Epidermal melanocyte (primary cell): ENCODE measurements around the gene SPATA13.
"Not testable (repeated sequence)": the region's sequence is repeated elsewhere in the genome, so short reads cannot be mapped to it uniquely, and the experiment has no call there.

Source experiments
- DNase-seq: peaks from one replicate; pipeline ENCODE4 v3.0.0; 2011; ENCODE audit warnings: low spot score; ENCODE audit not compliant: insufficient read length

Gene SPATA13

DNA sequence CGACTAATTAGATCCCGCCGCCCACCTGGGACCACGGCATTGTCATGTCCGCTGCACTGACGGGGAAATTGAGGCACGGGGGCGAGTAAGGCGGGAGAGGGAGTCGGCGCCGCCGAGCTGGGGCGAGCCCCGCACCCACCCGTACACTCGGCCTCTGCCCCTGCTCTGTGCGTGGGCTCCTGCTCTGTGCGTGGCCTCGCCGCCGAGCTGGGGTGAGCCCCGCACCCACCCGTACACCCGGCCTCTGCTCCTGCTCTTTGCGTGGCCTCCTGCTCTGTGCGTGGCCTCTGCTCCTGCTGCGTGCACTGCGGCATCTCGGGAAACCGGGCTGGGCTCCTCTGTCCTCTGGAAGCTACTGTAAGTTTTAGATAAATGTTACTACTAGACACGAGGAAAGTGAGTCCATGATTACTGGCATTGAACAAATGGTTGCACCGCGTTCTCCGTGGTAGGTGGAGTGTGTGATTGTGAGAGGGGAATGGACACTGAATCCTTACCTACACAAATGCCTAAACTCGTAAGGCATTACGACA, 148.0 kb downstream of the SPATA13 start:
- DNase-seq: no peak

DNA sequence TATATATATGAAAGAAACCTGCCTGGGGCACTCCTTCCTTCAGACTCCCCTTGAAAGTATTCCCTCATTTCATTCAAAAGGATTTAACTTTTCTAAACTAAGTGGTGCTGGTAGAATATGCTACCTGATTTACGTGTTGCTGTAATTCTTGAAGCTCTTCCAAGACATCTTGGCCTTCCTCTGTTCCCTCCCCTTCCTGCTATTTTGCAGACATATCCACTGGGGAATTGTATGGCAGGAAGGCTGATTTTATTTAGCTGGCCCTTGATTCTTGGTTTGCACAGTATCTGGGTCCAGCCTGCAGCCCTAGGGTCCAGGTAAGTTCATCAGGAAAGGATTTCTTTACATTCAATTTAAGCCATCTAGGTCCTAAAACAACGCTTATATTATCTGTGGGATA, 148.8 kb downstream of the SPATA13 start, which contains the start of gene C1QTNF9:
Gene C1QTNF9 (plus strand): TSS at position 281 of the 400 bp plus-strand sequence. CDS start 6,424 bp downstream, outside the sequence.
- DNase-seq: not testable (repeated sequence)

DNA sequence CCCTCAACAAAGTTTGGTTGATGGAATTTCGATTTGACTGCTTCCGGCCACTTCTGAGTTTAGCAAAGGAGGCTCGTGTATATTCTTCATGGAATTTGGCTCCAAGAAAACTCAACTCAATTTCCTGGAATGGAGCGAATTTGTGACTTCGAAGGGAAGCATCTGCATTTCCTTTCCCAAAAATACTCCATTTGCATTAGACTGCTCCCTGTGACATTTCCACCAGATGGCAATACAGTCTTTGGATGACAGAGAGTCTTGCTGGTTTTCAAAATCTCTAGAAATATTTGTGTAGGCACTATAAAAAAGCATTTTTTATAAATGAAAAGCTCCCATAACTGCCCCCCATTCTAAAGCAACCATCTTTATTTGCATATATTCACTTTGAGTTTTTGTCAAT, 152.9 kb downstream of the SPATA13 start:
- no peak for DNase-seq

DNA sequence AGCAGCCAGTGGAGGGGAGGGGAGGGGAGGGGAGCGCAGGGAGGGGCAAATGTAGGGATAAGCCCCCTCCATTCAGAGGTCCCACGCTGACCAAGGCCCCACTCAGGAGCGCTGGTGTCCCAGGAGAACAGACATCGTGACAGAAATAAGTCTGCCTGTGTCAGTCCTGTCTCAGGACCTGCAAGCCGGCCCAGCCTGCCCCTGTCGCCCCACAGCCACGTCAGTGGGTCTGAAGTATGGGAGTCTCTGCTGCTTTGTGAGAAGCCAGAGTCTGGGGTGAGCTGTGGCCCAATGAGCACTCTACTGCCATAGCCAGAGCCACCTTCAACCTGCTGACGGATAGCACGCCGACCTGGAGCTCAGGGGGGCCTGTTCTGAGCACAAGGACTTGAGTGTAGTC, 157.3 kb downstream of the SPATA13 start:
- DNase-seq: not testable (repeated sequence)

DNA sequence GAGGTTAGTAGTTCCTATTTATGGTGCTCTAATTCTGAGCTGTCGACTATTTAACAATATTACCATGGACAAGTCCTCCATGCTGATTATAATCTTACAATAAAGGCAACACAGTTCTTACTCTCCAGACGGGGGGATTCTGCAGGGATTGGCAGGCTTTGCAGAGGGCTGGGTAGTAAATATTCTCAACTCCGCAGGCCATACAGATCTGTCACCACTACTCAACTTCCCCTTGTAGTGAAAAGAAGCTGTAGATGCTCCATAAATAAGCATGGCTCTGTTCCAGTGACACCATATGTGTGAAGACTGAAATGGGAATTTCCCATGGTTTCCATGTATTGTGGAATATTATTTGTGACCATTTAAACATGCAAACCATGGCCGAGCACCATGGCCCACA, 158.4 kb downstream of the SPATA13 start:
- not testable (repeated sequence) for DNase-seq

DNA sequence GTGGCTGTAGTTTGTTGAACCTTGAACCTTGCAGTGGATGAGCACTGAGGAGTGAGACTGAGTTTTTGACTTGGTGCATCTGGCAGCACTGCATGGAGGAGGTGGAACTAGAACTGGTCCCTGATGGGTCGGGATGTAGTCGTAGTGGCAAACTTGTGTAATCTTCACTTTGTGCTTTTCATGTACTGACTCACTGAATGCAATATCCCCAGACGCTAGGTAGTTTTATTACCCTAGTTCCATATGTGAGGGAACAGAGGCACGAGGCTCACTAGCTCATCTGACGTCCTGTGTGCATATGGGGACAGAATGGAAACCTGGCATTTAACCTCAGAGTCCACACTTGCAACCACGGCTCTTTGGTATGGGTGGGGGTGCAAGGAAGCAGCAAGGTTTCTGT, 159.1 kb downstream of the SPATA13 start:
- DNase-seq: not testable (repeated sequence)

DNA sequence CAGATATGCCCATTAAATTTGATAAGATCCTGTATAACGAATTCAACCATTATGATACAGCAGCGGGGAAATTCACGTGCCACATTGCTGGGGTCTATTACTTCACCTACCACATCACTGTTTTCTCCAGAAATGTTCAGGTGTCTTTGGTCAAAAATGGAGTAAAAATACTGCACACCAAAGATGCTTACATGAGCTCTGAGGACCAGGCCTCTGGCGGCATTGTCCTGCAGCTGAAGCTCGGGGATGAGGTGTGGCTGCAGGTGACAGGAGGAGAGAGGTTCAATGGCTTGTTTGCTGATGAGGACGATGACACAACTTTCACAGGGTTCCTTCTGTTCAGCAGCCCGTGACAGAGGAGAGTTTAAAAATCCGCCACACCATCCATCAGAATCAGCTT, 160.9 kb downstream of the SPATA13 start:
- not testable (repeated sequence) for DNase-seq

DNA sequence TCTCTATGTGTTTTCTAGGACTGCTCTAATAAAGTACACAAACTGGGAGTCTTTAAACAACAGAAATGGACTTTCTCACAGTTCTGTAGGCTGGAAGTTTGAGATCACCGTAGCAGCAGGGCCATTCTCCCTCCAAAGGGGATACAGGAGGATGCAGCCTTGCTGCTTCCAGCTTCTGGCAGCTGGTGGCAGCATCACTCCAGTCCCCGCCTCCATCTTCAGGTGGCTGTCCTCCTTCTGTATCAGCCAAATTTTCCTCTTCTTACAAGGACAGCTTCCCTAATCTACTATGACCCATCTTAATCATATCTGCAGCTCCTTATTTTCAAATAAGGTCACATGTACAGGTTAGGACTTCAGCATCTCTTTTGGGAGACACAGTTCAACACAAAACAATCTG, 161.9 kb downstream of the SPATA13 start:
- DNase-seq: not testable (repeated sequence)

DNA sequence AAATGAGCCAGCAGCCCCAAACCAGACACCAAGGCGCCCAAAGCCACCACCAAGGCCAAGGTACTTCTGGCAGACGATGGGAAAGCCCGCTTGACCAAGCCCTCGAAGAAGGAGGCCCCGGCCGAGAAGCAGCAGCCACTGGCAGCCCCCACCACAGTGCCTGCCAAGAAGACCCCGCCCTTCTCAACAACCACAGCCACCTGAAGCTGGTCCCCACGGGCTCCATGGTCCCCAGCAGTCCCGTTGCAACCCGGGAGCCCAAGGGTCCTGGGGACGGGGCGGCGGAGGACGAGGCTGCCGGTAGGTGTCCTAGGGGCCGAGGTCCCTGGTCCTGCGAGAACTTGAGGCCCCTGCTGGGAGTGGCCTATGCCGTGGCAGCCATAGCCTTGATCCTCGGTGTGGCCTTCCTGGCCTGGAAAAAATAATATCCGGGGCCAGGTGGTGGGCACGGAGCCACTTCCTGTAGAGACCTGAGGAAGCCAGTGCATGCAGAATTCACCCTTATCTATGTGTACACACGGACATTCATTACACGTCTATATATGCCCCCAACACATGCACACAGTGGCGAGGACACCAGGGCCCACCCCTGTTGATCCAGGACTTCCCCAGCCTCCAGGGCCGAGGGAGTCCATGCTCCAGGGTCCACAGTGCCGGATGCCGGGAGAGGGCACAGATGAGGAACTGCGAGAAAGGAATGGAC, 162.7 kb downstream of the SPATA13 start:
- no peak for DNase-seq

DNA sequence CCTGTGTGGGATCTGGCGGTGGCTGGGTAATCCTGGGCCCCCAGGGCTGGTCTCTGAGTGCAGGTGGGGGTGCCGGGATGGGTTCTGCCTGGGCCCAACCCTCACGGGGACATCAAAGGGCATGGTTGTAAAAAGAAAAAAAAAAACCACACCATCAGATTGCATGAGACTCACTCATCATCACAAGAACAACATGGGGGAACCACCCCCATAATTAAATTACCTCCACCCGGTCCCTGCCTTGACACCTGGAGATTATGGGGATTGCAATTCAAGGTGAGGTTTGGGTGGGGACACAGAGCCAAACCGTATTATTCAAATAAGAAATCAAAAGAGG, 163.2 kb downstream of the SPATA13 start:
- no peak for DNase-seq

DNA sequence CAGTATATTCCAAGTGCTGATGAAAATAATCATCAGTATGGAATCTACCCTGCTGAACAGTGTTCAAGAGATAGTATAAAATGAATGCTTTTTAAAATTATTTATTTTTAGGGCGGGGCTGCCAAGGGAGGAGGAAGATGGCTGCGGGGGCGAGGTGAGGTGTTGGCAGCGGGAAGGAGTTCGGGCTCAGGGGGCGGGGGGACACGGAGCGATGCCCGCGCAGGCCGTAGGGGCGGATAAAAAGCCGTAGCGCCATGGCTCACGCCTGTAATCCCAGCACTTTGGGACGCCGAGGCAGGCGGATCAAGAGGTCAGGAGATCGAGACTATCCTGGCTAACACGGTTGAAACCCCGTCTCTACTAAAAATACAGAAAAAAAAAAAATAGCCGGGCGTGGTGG, 167.1 kb downstream of the SPATA13 start:
- not testable (repeated sequence) for DNase-seq

DNA sequence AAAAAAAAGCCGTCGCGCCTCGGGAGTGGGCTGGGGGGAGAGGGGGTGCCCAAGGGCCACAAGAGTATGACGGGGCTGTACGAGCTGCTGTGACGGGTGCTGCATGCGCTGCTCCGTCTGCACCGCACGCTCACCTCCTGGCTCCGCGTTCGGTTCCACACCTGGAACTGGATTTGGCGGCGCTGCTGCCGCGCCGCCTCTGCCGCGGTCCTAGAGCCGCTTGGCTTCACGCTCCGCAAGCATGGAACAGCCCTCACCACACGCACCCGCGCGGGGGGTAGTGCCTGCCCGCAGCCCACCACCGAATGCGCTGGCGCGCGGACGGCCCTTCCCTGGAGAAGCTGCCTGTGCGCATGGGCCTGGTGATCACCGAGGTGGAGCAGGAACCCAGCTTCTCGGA, 167.6 kb downstream of the SPATA13 start:
- no peak for DNase-seq

DNA sequence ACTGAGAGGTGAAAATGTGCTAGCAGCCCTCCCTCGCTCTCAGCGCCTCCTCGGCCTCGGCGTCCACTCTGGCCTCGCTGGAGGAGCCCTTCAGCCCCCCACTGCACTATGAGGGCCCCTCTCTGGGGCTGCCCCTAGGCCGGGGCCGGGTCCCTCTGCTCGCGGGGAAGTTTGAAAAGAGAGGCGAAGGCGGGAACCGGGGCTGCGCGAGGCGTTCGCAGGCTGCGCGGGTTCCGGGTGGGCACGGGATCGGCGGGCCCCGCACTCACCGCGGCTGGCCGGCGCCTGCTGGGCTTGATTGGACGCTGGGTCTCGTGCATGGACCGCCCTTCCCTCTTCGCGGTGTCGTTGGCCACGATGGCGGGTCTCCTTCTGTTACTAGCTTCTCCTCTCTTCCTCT, 178.2 kb downstream of the SPATA13 start:
- no peak for DNase-seq

DNA sequence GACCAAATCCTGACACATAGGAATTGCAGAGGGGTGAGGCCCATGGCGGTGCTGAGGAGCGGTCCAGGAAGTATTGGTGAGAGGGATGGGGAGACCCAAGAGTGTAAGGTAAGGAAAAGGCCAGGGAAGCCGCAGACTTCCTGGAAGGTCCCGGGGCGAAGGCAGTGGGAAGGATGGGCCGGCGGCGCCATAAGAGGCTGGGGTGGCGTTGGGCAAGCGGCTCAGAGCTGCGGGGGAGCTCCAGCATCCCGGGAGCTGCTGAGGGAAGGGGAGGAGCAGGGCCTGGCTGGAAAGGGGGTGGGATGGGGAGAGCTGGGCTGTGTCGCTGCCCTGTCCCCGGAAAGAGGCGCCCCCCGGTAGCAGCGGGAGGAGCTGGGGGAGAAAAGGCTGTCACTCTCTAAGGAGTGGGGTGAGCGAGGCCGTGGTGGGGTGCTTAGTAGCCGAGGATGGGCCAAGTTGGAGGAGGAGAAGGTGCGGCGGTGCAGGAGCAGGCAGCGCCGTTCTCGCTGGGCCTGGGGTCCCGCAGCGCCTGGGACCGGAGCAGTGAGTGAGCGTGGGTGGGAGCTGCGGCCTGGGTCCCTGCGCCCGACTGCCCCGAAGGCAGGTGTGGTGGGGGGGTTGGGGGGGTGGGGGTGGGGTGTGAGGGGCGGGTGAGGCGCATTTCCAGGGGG, 179.6 kb downstream of the SPATA13 start:
- no peak for DNase-seq

DNA sequence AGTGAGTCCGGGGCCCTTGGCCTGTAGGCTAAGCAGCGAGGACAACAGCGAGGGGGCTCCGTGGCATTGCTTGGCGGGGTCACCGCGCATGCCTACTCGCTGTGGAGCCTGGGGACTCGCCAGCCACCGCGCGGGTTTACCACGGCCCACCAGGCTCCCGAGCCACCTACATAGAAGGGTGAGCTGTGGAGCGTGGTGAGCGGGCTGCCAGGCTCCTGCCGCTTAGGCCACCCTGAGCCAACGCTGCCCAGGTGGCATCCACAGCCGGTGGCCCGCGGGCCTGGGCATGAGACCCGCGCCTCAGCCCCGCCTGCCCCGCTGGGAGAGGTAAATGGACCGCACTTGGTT, 180.1 kb downstream of the SPATA13 start:
- no peak for DNase-seq

DNA sequence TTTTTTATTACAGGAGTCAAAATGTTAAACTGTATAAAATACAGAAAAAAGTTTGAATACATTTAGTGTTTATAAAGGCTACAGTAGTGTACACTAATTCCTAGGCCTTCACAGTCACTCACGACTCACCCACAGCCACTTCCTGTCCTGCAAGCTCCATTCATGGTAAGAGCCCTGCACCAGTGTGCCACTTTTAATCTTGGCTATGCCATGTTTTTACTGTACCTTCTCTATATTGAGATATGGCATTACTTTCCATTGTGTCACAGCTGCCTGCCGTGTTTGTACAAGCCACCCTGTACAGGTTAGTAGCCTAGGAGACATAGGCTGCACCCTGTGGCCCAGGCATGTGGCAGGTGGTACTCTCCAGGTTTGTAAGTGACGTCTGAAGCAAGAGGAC, 180.9 kb downstream of the SPATA13 start:
- no peak for DNase-seq

DNA sequence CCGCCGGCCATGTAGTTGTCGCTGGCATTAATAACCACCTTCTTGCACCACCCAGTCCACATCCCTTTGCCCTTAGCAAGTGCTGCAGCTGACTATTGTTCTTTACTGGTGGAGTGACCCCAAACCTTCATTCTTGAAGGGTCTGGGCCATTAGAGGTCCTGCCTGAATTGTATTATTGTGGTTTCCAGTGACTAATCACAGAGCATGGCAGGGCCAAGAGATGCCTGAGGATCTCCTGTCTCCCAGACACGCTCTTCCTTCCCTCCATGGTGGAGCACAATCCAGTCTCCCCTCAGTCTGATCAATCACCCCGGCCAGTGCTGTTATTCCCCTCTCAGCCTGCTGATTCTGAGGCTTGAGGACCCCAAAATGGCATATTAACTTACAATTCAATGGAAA, 187.9 kb downstream of the SPATA13 start:
- DNase-seq: no peak

DNA sequence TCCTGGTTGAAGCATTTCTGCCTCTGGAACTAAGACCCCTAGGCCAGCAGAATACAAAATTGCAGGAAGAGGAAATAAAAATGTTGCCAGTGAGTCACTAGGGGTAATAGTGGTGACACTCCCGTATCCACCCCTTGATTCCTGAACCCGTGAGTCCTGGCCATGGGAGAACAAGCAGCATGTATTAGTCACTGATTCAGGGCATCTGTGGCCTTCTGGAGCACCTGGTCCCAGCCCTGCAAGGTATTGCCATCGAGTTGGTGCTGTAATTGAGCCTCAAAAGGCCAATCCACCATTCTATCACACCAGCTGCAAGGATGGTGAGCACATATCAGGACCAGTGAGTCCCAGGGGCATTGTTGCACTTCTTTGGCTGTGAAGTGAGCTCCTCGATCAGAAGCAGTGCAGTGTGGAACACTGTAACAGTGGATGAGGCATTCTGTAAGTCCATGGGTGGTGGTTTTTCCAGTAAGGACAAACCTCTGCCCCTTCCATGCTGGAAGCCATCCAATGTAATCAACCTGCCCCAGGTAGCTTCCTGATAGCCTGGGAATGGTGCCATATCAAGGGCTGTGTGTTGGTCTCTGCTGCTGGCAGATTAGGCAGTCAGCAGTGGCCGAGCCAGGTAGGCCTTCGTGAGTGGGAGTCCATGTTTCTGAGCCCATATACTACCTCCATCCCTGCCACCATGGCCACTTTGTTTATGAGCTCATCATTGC, 188.4 kb downstream of the SPATA13 start:
- DNase-seq: no peak

DNA sequence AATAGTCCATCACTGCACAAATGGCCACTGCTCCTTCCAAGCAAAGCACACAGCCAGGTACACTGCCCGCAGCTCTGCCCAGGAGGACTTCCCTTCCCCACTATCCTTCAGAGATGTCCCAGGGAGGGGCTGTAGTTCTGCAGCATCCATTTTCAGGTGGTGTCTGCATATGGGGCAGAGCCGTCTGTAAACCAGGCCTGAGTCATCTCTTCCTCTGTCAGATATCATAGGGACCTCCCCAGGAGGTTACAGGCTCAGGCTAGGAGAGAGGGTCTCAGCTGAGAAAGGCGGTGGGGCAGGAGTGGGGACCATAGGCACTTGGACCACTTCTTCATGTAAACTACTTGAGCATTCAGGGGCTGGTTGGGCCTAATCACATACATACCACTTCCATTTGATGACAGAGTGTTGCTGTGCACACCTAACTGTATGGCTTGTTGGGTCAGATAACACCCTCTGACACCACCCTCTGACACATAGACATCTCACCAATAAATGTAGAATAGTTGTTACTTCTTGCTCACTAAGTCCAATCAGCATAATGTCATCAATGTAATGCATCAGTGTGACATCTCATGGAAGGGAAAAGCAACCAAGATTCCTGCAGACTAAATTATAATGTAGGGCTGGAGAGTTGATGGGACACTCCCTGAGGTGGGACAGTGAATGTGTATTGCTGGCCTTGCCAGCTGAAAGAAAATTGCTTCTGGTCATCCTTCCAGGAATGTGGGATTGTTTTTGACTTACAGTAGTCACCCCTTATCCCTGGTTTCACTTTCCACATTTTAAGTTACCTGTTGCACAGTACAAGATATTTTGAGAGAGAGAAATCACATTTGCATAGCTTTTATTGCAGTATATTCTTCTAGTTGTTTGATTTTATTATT, 189.5 kb downstream of the SPATA13 start:
- not testable (repeated sequence) for DNase-seq

DNA sequence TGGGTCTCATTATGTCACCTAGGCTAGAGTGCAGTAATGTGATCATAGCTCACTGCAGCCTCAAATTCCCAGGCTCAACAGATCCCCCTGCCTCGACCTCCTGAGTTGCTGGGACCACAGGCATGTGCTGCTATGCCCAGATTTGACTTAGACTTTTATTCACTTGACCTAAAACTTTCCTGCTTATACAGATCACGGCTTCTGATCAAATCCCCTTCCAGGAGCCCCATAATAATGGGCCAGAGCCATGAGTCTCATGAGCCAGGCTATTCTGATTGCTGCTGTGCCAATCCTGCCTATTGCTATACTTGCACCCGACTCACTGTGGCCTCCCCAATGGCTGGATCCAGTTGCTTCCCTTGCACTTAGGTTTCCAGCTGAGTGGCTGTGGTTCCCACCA, 190.9 kb downstream of the SPATA13 start:
- no peak for DNase-seq

DNA sequence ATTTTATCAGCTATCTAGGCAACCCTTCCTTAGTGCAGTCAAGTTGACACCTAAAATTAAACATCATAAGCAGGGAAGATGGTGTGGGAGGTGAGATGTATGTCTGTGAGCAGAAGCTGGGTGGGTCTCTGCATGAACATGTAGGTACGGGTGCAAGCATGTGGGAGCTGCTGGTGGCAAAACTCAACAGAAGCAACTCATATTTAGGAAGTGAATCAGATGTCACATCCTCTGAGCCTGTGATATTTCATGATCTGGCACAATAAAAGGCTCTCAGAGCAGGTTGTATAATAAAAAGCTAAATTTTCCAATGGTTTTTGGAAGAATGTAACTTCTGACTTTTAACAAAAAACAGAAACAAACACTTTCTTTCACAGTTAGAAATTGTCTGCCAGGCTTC, 193.2 kb downstream of the SPATA13 start:
- DNase-seq: no peak
